SK-N-MC (cell line): ENCODE measurements around the gene MED13L.

ENCODE experiments used
- EZH2 ChIP-seq: fragments of 200-600 bp; sonication (generic); IDR thresholded peaks from one replicate; pipeline ENCODE4 v1.6.1; 2017; ENCODE audit warnings: antibody characterized with exemption
- POLR2AphosphoS5 ChIP-seq: IDR thresholded peaks from 2 replicates; pipeline ENCODE4 v1.6.1; 2012; ENCODE audit warnings: mild to moderate bottlenecking, low read depth, low read length, borderline replicate concordance

- TF ChIP-seq POLR2AphosphoS5 (no peak), EZH2 (no peak)
These were observed 288.6 kb downstream of the MED13L start for GRCh38 chr12:115988625-115989563.
